ENCODE measurements around the gene MZT2B. TPM values are rescaled to one million over a fixed set of nuclear protein-coding genes. Genes with fewer than 3 reads are reported as not detected.

The MZT2B gene
- total and polyA plus RNA-seq, 2 of the 13 experiments (the other 11 are each of a cell fraction or from before 2014, with no cell fraction given) = 253 to 410 TPM

- TF ChIP-seq PRMT3 (CRISPR knock-in tag; IDR thresholded peaks at IDR 0.05; ENCODE audit: borderline replicate concordance, low read depth) (no peak), ZGPAT (CRISPR knock-in tag; IDR thresholded peaks at IDR 0.05) (peak; percentile 80; the same call in 1 of the 2 replicates), MTF1 (CRISPR knock-in tag; IDR thresholded peaks at IDR 0.05) (peak; percentile 67; the same call in 1 of the 2 replicates), ZNF317 (CRISPR knock-in tag; IDR thresholded peaks at IDR 0.05) (peak; percentile 45; the same call in 1 of the 2 replicates), ZNF20 (CRISPR knock-in tag; IDR thresholded peaks at IDR 0.05) (no peak; the same call in 1 of the 2 replicates), GATA4 (IDR thresholded peaks at IDR 0.05; ENCODE audit: borderline replicate concordance, low read depth) (no peak), FOXA3 (CRISPR knock-in tag; IDR thresholded peaks at IDR 0.05) (peak; percentile 62; the same call in 1 of the 2 replicates), ZNF780A (CRISPR knock-in tag; IDR thresholded peaks at IDR 0.05) (no peak), ZNF503 (CRISPR knock-in tag; IDR thresholded peaks at IDR 0.05) (peak; percentile 32; the same call in 1 of the 2 replicates), ZNF781 (CRISPR knock-in tag; IDR thresholded peaks at IDR 0.05; ENCODE audit: borderline replicate concordance, not compliant biosample characterization) (no peak), KLF12 (CRISPR knock-in tag; IDR thresholded peaks at IDR 0.05; ENCODE audit: borderline replicate concordance) (peak; percentile 99), ZNF383 (CRISPR knock-in tag; IDR thresholded peaks at IDR 0.05; ENCODE audit: borderline replicate concordance) (no peak), POLR2A (IDR thresholded peaks at IDR 0.05; ENCODE audit: insufficient read depth in 1 of 2, low read depth in 2 of 2, low read length in 2 of 2) (peak; percentile 68 to 71), SSRP1 (CRISPR knock-in tag; IDR thresholded peaks at IDR 0.05) (no peak), HOXA9 (CRISPR knock-in tag; IDR thresholded peaks at IDR 0.05; ENCODE audit: borderline replicate concordance) (no peak), ZNF264 (CRISPR knock-in tag; IDR thresholded peaks at IDR 0.05) (no peak), HCFC1 (IDR thresholded peaks at IDR 0.05; ENCODE audit: low read depth, low read length) (peak; percentile 69; the same call in 1 of the 2 replicates), ZNF644 (CRISPR knock-in tag; IDR thresholded peaks at IDR 0.05; ENCODE audit: low read depth) (no peak), ZKSCAN1 (IDR thresholded peaks at IDR 0.05; ENCODE audit: low read length) (peak; percentile 25; the same call in 1 of the 2 replicates), ZNF629 (CRISPR knock-in tag; conservative IDR thresholded peaks at IDR 0.05) (no peak), ZNF34 (CRISPR knock-in tag; IDR thresholded peaks at IDR 0.05; ENCODE audit: borderline replicate concordance) (no peak), ZNF598 (CRISPR knock-in tag; IDR thresholded peaks at IDR 0.05; ENCODE audit: borderline replicate concordance) (no peak), ATAD3A (CRISPR knock-in tag; IDR thresholded peaks at IDR 0.05) (no peak), GPN1 (CRISPR knock-in tag; IDR thresholded peaks at IDR 0.05; ENCODE audit: borderline replicate concordance) (no peak), HMGA1 (CRISPR knock-in tag; conservative IDR thresholded peaks at IDR 0.05) (no peak), KLF6 (CRISPR knock-in tag; IDR thresholded peaks at IDR 0.05) (peak; percentile 83), TAF15 (IDR thresholded peaks at IDR 0.05; ENCODE audit: low read depth, low read length, poor library complexity, severe bottlenecking) (no peak), ZNF256 (CRISPR knock-in tag; conservative IDR thresholded peaks at IDR 0.05) (no peak), TBX2 (CRISPR knock-in tag; IDR thresholded peaks at IDR 0.05; ENCODE audit: borderline replicate concordance) (peak; percentile 79)
Observed at GRCh38 chr2:130181325-130181879, 660 bp upstream of the MZT2B start, which contains the start of gene SMPD4 (continued).

Measured in HepG2 (cell line).